Fibroblast of mammary gland (primary cell): ENCODE results near the gene RASGEF1C.

Experiments
- DNase-seq: peaks from one replicate; pipeline ENCODE4 v3.0.0-alpha.2; 2010; ENCODE audit warnings: low read depth
- H3K4me3 ChIP-seq: 2 replicates; pipeline ENCODE4 v1.5.1; 2011; ENCODE audit warnings: low read depth, mild to moderate bottlenecking, low read length, moderate library complexity; ENCODE audit not compliant: control insufficient read depth
- TF ChIP-seq, protein P1 (sequence below): conservative IDR thresholded peaks from 2 replicates; pipeline ENCODE4 v1.5.1; 2011; ENCODE audit warnings: low read depth, low read length, inconsistent platforms; ENCODE audit not compliant: control insufficient read depth, insufficient read depth

The RASGEF1C gene

DNA sequence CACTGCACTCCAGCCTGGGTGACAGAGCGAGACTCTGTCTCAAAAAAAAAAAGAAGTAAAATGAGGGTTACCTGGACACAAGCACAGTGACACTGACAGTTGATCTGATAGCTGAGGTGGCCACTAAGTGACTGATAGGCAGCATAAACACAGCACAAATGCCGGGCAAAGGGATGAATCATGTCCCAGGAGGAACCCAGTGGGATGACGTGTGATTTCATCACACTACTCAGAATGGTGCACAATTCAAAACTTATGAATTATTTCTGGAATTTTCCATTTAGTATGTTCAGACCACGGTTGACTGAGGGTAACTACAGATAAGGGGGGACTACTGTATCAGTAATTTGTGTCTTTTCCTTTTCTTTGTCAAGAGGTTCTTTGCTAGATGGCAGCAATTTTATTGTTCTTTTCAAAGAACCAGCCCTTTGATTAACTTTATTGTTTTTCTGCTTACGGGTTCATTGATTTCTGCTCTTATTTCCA is 103.1 kb downstream of the RASGEF1C start:
- peak; percentile 48 for DNase-seq
- no peak overlapping the region for H3K4me3 ChIP-seq
- TF ChIP-seq, protein P1, sequence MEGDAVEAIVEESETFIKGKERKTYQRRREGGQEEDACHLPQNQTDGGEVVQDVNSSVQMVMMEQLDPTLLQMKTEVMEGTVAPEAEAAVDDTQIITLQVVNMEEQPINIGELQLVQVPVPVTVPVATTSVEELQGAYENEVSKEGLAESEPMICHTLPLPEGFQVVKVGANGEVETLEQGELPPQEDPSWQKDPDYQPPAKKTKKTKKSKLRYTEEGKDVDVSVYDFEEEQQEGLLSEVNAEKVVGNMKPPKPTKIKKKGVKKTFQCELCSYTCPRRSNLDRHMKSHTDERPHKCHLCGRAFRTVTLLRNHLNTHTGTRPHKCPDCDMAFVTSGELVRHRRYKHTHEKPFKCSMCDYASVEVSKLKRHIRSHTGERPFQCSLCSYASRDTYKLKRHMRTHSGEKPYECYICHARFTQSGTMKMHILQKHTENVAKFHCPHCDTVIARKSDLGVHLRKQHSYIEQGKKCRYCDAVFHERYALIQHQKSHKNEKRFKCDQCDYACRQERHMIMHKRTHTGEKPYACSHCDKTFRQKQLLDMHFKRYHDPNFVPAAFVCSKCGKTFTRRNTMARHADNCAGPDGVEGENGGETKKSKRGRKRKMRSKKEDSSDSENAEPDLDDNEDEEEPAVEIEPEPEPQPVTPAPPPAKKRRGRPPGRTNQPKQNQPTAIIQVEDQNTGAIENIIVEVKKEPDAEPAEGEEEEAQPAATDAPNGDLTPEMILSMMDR: no peak

DNA sequence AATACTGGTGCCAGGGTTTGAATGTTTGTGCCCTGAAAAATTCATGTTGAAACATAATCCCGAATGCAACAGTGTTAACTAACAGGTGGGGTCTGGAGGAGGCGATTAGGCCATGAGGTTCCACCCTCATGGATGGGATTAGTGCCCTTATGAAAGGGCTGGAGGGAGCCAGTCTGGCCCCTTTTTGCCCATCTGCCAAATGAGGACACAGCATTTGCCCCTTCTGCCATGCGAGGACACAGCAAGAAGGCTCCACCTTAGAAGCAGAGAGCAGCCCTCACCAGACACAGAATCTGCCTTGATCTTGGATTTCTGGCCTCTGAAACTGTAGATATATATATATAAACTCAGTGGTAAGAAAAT is 104.9 kb downstream of the RASGEF1C start:
- TF ChIP-seq, protein P1: no peak
- no peak for DNase-seq
- H3K4me3 ChIP-seq: no peak overlapping the region

DNA sequence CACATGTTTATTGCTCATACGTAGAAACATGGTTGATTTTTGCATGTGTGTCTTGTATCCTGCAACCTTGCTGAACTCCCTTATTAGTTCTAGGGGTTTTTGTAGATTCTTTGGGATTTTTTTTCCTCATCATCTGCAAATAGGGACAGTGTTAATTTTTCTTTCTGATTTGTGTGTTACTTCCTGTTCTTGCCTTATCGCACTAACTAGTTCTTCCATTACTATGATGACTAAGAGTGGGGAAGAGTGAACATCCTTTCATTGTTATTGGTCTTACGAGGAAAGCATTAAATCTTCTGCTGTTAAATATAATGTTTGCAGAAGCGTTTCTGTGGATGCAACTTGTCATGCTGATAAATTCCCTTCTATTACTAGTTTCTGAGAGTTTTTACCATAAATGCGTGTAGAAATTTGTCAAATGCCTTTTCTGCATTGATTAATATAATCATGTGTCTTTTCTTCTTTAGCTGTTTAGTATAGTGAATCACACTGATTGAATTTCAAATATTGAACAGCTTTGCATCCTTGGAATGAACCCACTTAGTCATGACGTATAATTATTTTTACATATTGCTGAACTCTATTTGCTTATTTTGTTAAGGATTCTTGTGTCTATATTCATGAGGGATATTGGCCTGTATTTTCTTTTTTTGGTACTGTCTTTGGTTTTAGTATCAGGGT is 105.4 kb downstream of the RASGEF1C start:
- no peak overlapping the region for H3K4me3 ChIP-seq
- no peak for DNase-seq
- TF ChIP-seq, protein P1: no peak

DNA sequence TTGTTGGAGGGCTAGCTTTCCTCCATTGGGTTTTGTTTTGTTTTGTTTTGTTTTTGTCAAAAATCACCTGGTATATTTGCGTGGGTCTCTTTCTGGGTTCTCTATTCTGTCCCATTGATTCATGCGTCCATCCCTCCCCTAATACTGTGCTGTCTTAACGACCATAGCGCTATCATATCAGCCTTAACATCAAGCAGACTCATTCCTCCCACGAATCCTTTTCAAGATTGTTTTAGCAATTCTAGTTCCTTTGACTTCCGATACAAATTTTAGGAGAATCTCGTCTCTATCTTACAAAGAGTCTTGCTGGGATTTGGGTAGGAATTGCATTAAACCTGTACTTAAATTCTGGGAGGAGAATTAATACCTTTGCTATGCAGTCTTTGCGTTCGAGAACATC is 106.4 kb downstream of the RASGEF1C start:
- no peak for DNase-seq
- no peak overlapping the region for H3K4me3 ChIP-seq
- TF ChIP-seq, protein P1: no peak

DNA sequence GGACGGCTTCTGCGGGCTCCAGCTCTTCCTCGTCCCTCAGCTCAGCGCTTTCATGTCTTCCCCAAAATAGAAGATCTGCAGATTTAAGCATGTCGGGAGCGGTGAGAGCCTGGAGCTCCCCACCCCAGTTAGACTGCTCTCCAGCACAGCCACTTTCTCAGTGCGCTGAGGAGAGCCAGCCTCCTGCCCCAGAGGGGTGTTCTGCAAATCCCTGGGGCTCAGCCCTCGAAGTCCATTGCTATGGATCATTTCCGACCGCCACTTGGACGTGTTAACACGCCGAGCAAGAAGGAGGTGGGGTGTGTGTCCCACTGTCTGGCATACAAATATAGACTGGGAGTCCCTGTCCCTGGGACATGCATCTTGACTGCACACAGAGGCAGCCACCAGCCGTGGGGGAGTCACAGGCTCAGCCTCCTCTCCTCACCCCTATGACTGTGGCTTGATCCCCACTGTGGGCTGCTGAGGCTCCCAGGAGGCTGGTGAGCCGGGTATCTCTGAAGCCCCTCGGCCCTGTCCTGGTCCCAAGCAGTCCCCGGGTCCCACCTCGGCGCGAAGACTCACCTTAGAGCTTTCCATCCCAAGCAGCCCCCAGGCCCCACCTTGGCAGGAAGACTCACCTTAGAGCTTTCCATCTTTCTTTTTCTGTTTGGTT is 107.4 kb downstream of the RASGEF1C start:
- TF ChIP-seq, protein P1: no peak
- no peak overlapping the region for H3K4me3 ChIP-seq
- no peak for DNase-seq

DNA sequence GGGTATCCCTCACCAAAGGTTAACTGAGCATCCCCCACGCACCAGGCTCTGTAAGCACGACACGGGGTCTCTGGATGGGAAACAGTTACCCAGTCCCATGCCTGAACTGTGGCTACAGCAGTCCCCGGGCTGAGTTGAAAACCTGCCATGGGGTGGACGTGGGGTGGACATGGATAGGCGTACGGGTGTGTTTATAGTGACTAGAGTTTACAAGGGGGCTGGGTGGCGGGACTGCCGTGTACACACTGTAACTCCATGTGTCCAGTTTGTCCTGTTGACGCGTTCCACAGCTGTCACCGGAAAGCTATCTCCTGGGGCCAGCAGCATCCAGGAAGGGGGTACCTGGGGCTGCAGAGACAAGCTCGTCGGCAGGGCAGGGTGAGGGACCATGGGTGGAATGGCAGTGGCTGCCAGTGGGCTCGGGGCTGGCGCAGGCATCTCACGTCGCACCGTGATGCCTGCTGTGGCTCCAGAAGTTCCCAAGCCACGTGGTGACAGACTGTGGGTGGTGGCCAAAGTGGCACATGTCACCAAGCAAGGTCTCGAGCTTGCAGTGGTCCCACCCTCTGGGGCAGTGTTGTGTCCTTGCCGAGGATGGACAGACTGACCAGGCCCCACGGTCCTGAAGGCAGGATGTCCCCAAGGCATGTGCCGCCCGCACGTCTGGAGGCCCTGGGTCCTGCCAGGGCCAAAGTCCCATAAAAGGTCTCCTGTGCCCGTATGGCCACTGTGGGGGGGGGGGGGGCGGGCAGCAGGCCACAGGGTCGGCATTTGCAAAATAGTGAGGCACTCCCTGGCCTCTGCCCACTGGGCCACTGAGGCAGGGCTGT is 108.2 kb downstream of the RASGEF1C start:
- H3K4me3 ChIP-seq: no peak overlapping the region
- TF ChIP-seq, protein P1: no peak
- no peak for DNase-seq
